ENCODE results near the gene SURF6.

SURF6 gene

GRCh38 chr9:133355881-133356357 lies 19.9 kb upstream of the SURF6 start:
- Histone ChIP-seq H3K4me3 (ENCODE audit: low read length) (peak overlapping the region; percentile 95), H4K20me1 (ENCODE audit: control insufficient read depth, insufficient read depth, low read depth, low read length) (no peaks in the 10 kb centered on the region), H3K4me2 (ENCODE audit: low read length) (peak overlapping the region; percentile 91), H3K9me3 (ENCODE audit: control insufficient read depth, insufficient read depth, low read length) (no peaks in the 10 kb centered on the region), H3K27me3 (ENCODE audit: control insufficient read depth, low read length) (no peaks in the 10 kb centered on the region), H3K79me2 (ENCODE audit: control insufficient read depth, low read length) (peaks cover 31% of the 10 kb centered on the region), H3K9me2 (replicated peaks; ENCODE audit: control insufficient read depth, low read length) (no peaks in the 10 kb centered on the region), H3K27ac (ENCODE audit: low read depth, low read length) (peak overlapping the region; percentile 58), H3F3A (ENCODE audit: control insufficient read depth, insufficient read depth) (peaks cover 48% of the 10 kb centered on the region), H3K36me3 (ENCODE audit: control insufficient read depth, low read length) (peaks cover 50% of the 10 kb centered on the region), H3K4me1 (ENCODE audit: control insufficient read depth, low read length) (peaks cover 34% of the 10 kb centered on the region)
- no peak for TF ChIP-seq EZH2phosphoT487 (IDR thresholded peaks at IDR 0.05; ENCODE audit: borderline replicate concordance, low read length)
- no peak for TF ChIP-seq CTCF (IDR thresholded peaks at IDR 0.05; ENCODE audit: low read depth, low read length, poor library complexity, severe bottlenecking)

- no peaks in the 10 kb centered on the region for H3K9me3 ChIP-seq (ENCODE audit: control insufficient read depth, insufficient read depth, low read length)
- H3K4me3 ChIP-seq (ENCODE audit: low read length) = peak overlapping the region; percentile 95
- peaks cover 5% of the 10 kb centered on the region; the same call in 1 of the 2 replicates for H4K20me1 ChIP-seq (ENCODE audit: control insufficient read depth, insufficient read depth, low read depth, low read length)
- H3K27ac ChIP-seq (ENCODE audit: low read depth, low read length) = no peak overlapping the region
- H3F3A ChIP-seq (ENCODE audit: control insufficient read depth, insufficient read depth) = peaks cover 60% of the 10 kb centered on the region
- peaks cover 41% of the 10 kb centered on the region for H3K4me1 ChIP-seq (ENCODE audit: control insufficient read depth, low read length)
- TF ChIP-seq CTCF (IDR thresholded peaks at IDR 0.05; ENCODE audit: low read depth, low read length, poor library complexity, severe bottlenecking) (no peak), EZH2phosphoT487 (IDR thresholded peaks at IDR 0.05; ENCODE audit: borderline replicate concordance, low read length) (no peak)
- H3K79me2 ChIP-seq (ENCODE audit: control insufficient read depth, low read length) = peaks cover 38% of the 10 kb centered on the region
- H3K27me3 ChIP-seq (ENCODE audit: control insufficient read depth, low read length) = no peaks in the 10 kb centered on the region
- H3K36me3 ChIP-seq (ENCODE audit: control insufficient read depth, low read length) = peaks cover 50% of the 10 kb centered on the region
- no peaks in the 10 kb centered on the region for H3K9me2 ChIP-seq (replicated peaks; ENCODE audit: control insufficient read depth, low read length)
- peak overlapping the region; percentile 91 for H3K4me2 ChIP-seq (ENCODE audit: low read length)
Observed at GRCh38 chr9:133354766-133355165, 18.8 kb upstream of the SURF6 start.

- Histone ChIP-seq H3K9me3 (ENCODE audit: control insufficient read depth, insufficient read depth, low read length) (no peaks in the 10 kb centered on the region), H4K20me1 (ENCODE audit: control insufficient read depth, insufficient read depth, low read depth, low read length) (peaks cover 16% of the 10 kb centered on the region; the same call in 1 of the 2 replicates), H3K4me3 (ENCODE audit: low read length) (no peak overlapping the region), H3K4me1 (ENCODE audit: control insufficient read depth, low read length) (peaks cover 50% of the 10 kb centered on the region), H3K27ac (ENCODE audit: low read depth, low read length) (peak overlapping the region; percentile 19), H3K4me2 (ENCODE audit: low read length) (no peak overlapping the region), H3K36me3 (ENCODE audit: control insufficient read depth, low read length) (peaks cover 56% of the 10 kb centered on the region), H3F3A (ENCODE audit: control insufficient read depth, insufficient read depth) (peaks cover 72% of the 10 kb centered on the region), H3K27me3 (ENCODE audit: control insufficient read depth, low read length) (no peaks in the 10 kb centered on the region), H3K9me2 (replicated peaks; ENCODE audit: control insufficient read depth, low read length) (no peaks in the 10 kb centered on the region), H3K79me2 (ENCODE audit: control insufficient read depth, low read length) (peaks cover 50% of the 10 kb centered on the region)
- TF ChIP-seq CTCF (IDR thresholded peaks at IDR 0.05; ENCODE audit: low read depth, low read length, poor library complexity, severe bottlenecking) (no peak), EZH2phosphoT487 (IDR thresholded peaks at IDR 0.05; ENCODE audit: borderline replicate concordance, low read length) (no peak)
Observed at GRCh38 chr9:133353548-133353947, 17.6 kb upstream of the SURF6 start.
